Measurements from ENCODE around the gene TSPAN18. TPM values are rescaled to one million over a fixed set of nuclear protein-coding genes. Genes with fewer than 3 reads are reported as not detected.
A peak's percentile ranks its signal among the peaks of the same experiment; 100 is the strongest.

TSPAN18 gene
- total and polyA plus RNA-seq, 2 of the 8 experiments (the other 6 are each of a cell fraction or from before 2014, with no cell fraction given) = 5.2 to 10.2 TPM

DNA sequence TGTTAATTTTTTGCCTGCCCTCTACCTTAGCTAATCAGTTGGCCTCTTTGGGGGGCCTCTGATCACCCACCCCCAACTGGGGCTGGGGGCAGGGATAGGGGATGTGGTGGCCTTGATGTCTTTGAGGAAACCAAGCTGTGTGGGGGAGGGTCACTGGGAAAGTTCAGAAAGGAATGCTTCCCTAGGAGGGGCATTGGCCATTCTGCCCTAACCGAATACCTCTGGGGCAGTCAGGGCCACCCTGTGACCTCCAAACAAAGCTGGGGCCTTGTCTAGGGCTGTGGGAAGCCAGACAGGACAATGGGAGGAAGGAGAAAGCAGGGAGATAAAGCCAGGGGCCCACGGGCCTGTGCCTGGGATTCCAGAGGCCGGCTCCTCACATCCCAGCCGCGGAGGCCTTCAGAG is 97.5 kb downstream of the TSPAN18 start:
- Histone ChIP-seq H3K4me1 (replicated peaks in 1 of 4; ENCODE audit: control insufficient read depth in 3 of 4, insufficient read depth in 4 of 4, low read length in 3 of 4) (peaks cover 11 to 32% (median 21%) of the 10 kb centered on the region in 4 experiments), H2BK5ac (ENCODE audit: low read depth, low read length) (peak overlapping the region; percentile 79; the same call in 1 of the 2 replicates), H3K56ac (replicated peaks; ENCODE audit: insufficient read length, low read depth, low read length) (no peak overlapping the region), H4K8ac (ENCODE audit: extremely low read depth, insufficient read depth, low read length) (no peak overlapping the region), H3K36me3 (ENCODE audit: control insufficient read depth in 2 of 4, insufficient read depth in 4 of 4, low read length in 3 of 4) (no peaks in the 10 kb centered on the region), H3K14ac (ENCODE audit: insufficient read length) (no peak overlapping the region), H3K23me2 (ENCODE audit: low read depth, low read length) (no peaks in the 10 kb centered on the region; the same call in none of the 2 replicates), H3K23ac (ENCODE audit: insufficient read length) (no peak overlapping the region), H2BK20ac (ENCODE audit: low read length) (no peak overlapping the region), H2AK5ac (ENCODE audit: low read depth, low read length) (peak overlapping the region; percentile 97), H3K27ac (ENCODE audit: low read depth, low read length) (no peak overlapping the region; the same call in 1 of the 2 replicates), H3K4me3 (ENCODE audit: extremely low read depth in 1 of 4, insufficient read depth in 2 of 4, low read depth in 3 of 4, low read length in 4 of 4) (peak overlapping the region in 1 of 4 experiments; percentile 31; a peak in 3 of 8 replicates), H3K9ac (replicated peaks in 1 of 4; ENCODE audit: extremely low read depth in 1 of 4, low read depth in 3 of 4, low read length in 3 of 4) (0 out of 7 replicates have a peak overlapping the region, but pooled peaks of 1 of the 4 experiments have one; percentile 23), H3K4me2 (ENCODE audit: insufficient read depth in 1 of 2, low read depth in 2 of 2, low read length in 2 of 2) (peak overlapping the region; percentile 58 to 69), H3K9me3 (ENCODE audit: insufficient read depth in 2 of 2, low read depth in 1 of 2, low read length in 1 of 2) (no peaks in the 10 kb centered on the region), H3K79me2 (ENCODE audit: control insufficient read depth in 1 of 2, insufficient read depth in 2 of 2, low read length in 2 of 2) (no peaks in the 10 kb centered on the region), H4K20me1 (replicated peaks in 1 of 2; ENCODE audit: control insufficient read depth in 1 of 2, insufficient read depth in 2 of 2, low read length in 2 of 2) (peaks cover 0 to 1% of the 10 kb centered on the region in 2 experiments), H2BK120ac (replicated peaks; ENCODE audit: low read depth, low read length) (no peak overlapping the region), H2AFZ (ENCODE audit: low read length) (no peak overlapping the region), H3K4ac (replicated peaks; ENCODE audit: insufficient read length, low read depth, low read length) (no peak overlapping the region), H4K91ac (replicated peaks; ENCODE audit: insufficient read length, low read length) (no peak overlapping the region), H3K79me1 (ENCODE audit: low read depth, low read length) (no peaks in the 10 kb centered on the region), H2BK12ac (ENCODE audit: low read depth, low read length) (peak overlapping the region; percentile 93), H4K5ac (ENCODE audit: insufficient read length, low read depth, low read length) (no peak overlapping the region), H3K27me3 (replicated peaks in 1 of 4; ENCODE audit: control insufficient read depth in 3 of 4, extremely low read depth in 1 of 4, insufficient read depth in 3 of 4, low read length in 3 of 4) (peaks cover 0 to 26% (median 10%) of the 10 kb centered on the region in 4 experiments; a peak in 5 of 7 replicates), H3K18ac (ENCODE audit: extremely low read depth, low read length) (no peak overlapping the region), H2BK15ac (ENCODE audit: low read length) (no peak overlapping the region)
- peak; percentile 97 for FAIRE-seq
- ChIA-PET POLR2A (ENCODE audit: partially characterized antibody) (interaction anchor here (0.6 to 2.3 kb wide), 7 partner anchors 9 to 82 kb away, joined by 3 to 8 read pairs (median 6); no protein-coding TSS in a partner anchor), CTCF (ENCODE audit: partially characterized antibody) (interaction anchor here (0.7 to 7.6 kb wide), 34 partner anchors 8 to 207 kb away, joined by 3 to 49 read pairs (median 4); no protein-coding TSS in a partner anchor)
- 9% methylated on average over 5 of the region's 5 CpGs; no CpG with 5 or more reads in 1 of the 2 experiments for WGBS, 2 experiments (ENCODE audit: extremely low coverage in 1 of 2, insufficient coverage in 1 of 2, insufficient read length in 1 of 2, insufficient replicate concordance in 2 of 2, low coverage in 1 of 2, low lambda C conversion rate in 2 of 2, missing lambda C conversion rate in 1 of 2)
- DNase-seq (ENCODE audit: low read depth in 1 of 2, low spot score in 2 of 2) = peak; percentile 72 to 76
- TF ChIP-seq EP300 (IDR thresholded peaks at IDR 0.05; ENCODE audit: borderline replicate concordance in 1 of 2, low read depth in 2 of 2, low read length in 2 of 2) (peak in 1 of 2 experiments; percentile 88; a peak in 2 of 3 replicates), BRCA1 (IDR thresholded peaks at IDR 0.05; ENCODE audit: low read depth, low read length) (no peak), EZH2 (IDR thresholded peaks at IDR 0.05; ENCODE audit: low read depth, low read length, severe bottlenecking) (no peak), ASH2L (IDR thresholded peaks at IDR 0.05; ENCODE audit: low read length) (peak; percentile 92), GTF2F1 (IDR thresholded peaks at IDR 0.05; ENCODE audit: borderline replicate concordance, low read depth, low read length) (no peak), RXRA (IDR thresholded peaks at IDR 0.05; ENCODE audit: insufficient read depth, low read depth, low read length) (peak; percentile 76), SUZ12 (IDR thresholded peaks at IDR 0.05; ENCODE audit: low read length) (no peak), EGR1 (IDR thresholded peaks at IDR 0.05; ENCODE audit: borderline replicate concordance, low read depth, low read length) (no peak; the same call in 1 of the 2 replicates), SAP30 (IDR thresholded peaks at IDR 0.05; ENCODE audit: insufficient read depth, insufficient replicate concordance, low read length) (no peak), CBX8 (IDR thresholded peaks at IDR 0.05; ENCODE audit: borderline replicate concordance, low read depth, low read length) (no peak), CTBP2 (IDR thresholded peaks at IDR 0.05; ENCODE audit: borderline replicate concordance, insufficient read depth, insufficient read length, low read length) (peak; percentile 88), ZNF274 (IDR thresholded peaks at IDR 0.05; ENCODE audit: borderline replicate concordance, extremely low read depth, low read length) (no peak)
